Retina (tissue), 1 donor: ENCODE measurements around the gene WDR93.
A peak's percentile ranks its signal among the peaks of the same experiment; 100 is the strongest.

Experiments
- DNase-seq: peaks from one replicate; pipeline ENCODE4 v3.0.0-alpha.2; 2016

Gene WDR93

DNA sequence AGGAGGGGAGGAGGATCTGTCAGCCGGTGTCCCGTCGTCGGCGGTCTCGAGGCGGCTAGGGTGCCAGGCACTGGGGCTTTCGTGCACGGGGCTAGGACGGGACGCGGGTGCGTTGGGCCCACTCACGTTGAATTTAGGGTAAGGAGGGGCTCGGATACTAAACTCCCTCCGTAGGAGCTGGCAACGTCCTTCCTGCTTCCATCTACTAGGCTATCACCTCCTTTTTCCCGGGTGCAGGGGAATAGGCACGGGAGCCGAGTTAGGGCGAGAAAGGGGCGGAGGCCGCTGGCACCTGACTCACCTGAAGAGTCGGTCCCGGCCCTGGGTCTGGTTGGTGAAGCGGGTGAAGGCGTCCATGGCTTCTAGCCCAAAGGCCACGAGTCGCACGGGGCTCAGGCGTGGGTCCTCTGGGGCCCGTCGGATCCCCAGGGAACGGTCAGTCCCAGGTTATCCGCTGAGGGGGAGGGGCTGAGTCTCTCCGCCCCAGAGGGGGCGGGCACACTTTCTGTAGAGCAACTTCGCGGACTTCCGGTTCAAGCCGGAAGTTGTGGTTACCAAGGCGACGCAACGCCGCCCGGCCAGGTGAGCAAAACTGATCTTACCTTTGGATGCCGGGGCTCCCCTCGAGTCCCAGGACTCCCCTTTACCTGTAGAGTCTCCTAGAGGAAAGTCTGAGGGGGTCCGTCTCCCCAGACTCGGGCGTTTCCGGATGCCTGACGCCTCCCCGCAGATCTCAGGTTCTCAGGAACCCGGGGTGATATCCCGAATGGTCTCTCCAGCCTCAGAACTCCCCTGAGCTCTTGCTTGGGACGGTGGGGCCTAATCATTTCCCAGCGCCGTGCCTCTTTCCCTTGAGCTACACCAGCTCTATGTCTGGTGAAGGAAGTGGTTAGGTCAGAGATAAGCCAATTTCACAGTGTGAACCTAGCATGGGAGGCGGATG lies at the start of gene WDR93, which contains the start of gene PEX11A:
TSS of gene WDR93 (plus strand) at position 536 of the 943 bp plus-strand sequence. CDS start 10,936 bp downstream, outside the sequence.
TSS of gene PEX11A (minus strand) at position 479 of the 943 bp plus-strand sequence. CDS start at position 357, 122 bp downstream.
- peak; percentile 91 for DNase-seq

DNA sequence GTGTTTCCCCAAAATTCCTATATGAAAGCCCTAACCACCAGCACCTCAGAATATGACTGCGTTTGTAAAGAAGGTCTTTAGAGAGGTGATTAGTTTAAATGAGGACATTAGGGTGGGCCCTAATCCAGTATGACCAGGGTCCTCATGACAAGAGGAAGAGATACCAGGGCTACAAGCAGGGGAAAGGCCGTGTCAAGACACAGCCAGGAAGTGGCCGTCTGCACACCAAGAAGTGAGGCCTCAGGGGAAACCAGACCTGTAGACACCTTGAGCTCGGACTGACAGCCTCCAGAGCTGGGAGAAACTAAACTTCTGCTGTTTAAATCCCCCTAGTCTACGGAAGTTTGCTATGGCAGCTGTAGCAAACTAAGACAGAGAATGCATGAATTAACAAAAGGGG lies 49.6 kb upstream of the WDR93 start:
- DNase-seq: no peak

DNA sequence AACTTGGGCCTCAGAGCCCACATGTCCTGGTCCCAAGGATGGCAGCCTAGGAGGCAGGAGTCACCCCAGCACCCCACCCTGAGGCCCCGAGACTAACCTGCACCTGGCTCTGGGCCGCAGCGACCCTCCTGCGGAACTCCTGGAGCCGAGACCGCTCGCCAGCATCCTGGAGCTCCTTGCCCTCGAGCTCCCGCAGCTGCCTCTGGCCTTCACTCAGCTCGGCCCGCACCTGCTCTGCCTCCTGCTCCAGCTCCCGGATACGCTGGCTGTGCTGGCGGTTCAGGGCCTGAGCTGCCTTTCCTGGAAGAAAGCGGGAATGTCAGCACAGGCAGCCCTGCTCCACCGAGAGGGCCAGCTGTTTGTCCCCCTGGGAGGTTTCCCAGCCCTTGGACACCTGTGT lies 48.5 kb upstream of the WDR93 start:
- DNase-seq: no peak

DNA sequence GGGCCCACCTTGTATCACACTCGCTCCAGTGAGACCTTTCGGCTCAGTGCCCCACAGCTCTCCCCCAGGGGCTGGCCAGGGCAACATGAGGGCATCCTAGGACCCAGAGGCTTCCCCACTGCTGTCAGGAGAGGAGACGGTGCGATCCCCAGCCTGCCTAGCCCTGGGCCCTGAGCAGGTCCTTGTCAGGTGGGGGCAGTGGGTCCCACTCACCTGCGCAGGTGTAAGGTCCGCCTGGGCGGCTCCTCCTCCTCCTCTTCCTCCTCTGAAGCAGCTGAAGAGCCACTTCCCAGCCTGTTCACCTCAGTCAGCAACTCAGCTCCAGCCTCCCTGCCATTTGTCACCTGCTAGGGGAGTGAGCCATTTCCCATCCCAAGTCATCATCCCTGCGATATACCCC lies 44.9 kb upstream of the WDR93 start:
- no peak for DNase-seq

DNA sequence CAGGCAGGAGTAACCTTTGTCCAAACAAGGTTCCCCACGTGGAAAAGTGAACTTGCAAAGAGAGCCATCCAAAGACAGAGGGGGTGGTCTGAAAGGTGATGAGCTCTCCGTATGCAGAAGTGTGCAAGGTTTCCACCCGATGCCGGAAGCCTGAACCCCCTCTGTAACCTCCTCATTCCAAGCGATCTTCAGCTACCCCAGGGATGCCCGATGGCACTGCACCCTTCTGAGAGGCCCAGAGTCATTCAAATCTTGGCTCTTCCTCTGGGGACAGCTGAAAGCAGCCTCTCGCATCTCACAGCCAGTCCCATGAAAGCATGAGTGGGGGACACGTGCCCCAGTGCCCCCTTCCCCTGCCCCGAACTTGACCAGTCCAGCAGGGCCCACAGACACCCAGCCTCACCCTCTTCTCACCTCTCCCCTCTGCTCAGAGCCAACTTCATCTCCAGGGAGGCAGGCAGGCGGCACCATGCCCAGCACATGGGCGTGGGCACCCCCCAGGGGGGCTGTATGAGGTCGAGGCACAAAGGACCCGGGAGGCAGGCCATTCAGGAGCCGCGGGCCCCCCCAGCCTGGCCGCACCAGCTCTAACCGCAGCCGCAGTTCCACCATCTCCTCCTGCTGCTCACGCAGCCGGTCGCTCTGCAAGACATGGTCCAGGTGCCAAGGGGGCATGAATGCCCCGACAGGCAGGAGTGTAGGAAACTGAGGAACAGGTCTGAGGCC lies 44.0 kb upstream of the WDR93 start:
- DNase-seq: no peak

DNA sequence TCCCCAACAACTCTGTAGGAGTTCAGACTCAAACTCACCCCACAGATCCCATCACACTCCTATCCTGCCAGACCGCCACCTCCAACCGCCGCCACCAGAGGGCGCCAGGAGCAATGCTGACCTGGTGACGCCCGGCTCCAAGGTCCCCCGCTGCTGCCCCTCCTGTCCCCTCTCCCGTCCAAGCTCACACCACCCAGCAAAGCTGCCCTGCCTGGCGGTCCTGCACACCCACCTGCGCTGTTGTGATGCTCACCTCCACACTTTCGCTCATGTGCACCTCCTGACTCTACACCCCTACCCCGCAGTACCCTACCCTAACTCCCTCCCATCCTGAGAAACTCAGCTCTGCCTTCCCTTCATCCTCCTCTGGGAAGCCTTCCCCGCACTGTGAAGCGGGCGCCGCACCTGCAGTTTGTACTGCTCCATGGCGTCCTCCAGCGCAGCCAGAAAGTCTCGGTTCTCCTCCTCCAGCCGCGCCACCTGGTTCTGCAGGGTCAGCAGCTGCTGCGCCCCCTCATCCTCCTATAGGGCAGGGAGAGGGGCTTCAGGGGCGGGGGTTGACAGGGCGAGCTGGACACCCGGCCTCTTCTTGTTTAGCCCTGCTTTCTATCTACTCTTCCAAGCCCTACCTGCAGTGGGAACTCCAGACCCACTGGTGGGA lies 43.3 kb upstream of the WDR93 start:
- peak; percentile 81 for DNase-seq

DNA sequence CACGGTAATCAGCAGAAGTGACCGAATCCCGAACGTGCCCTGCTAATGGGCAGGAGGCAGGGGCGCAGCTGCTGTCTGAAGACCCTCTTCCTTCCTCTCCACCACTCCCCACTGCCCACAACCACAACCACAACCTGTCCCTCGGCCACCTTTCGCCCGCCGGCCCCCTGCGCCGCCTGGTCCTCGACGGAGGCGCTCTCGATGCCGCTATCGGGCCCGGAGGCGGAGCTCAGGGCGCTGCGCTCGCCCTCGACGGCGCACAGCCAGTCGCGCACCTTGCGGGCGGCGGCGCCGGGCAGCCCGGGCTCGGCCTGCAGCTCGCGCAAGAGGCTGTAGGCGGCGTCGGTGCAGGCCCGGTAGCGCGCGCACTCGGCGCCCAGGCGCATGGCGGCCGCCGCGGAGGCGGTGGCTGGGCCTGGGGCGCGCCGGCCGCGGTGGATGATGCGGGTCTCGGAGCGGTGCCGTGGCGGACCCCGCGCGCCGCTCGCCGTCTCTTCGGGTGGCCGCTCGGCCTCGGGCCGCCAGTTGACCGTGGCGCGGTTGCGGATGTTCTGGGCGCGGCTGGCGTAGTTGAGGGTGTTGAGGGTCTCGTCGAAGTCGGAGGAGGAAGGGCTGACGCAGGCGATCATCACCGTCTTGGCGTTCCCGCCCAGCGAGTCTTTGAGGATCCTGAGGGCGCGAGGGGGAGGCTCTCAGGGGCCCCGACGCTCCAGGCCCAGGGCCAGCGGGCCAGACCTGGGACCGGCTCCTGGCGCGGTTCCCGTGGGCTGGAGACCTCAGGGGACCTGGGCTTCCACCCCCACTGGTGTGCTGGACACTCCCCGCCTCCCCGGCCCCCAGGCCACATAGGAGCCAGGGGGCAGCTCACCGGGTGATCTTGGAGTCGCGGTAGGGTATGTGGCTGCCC lies 42.3 kb upstream of the WDR93 start:
- no peak for DNase-seq

DNA sequence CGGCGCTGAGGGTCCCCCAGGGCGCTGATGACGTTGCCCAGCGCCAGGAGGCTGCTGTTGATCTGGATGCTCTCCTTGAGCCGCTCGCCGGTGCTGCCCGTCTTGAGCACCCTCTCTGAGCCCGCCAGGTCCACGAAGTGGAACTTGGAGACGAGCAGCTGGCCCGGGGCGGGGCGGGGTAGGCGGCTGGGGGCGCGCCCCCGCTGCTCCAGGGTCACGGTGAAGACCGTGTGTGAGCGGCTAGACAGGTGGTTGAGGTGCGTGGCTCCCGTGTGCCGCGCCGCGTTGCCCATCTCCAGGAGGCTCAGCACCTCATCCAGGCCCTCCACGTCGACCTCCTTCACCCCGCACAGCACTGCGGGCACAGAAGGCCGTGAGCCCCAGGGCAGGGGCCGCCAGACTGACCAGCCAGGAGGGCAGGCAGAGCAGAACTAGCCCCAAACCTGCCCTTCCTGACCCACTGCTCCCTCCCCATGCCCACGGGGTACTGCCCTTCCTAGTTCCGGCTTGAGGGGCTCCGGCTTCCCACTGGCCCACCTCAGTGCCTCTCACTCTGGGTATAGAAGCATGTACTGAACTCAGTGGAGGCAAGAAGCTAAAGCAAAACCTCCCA lies 41.5 kb upstream of the WDR93 start:
- no peak for DNase-seq

DNA sequence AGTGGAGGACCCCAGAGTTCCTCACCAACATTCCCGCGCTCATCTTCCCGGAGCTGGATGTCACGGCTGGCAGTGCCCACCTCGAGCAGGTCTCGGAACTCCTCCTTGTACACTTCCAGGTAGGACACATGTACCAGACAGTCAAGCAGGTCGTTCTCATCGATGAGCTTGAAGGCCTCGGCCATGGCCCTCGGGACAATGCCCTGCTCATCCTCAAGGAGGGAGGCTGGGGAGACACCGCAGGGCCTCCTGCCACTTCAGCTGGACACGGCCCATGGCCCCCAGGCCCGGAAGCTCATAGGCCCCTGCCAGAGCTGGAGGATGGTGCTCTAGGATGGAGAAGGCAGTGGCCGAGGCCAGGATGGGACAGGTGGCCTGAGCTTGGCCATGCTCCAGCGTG lies 40.9 kb upstream of the WDR93 start:
- no peak for DNase-seq

DNA sequence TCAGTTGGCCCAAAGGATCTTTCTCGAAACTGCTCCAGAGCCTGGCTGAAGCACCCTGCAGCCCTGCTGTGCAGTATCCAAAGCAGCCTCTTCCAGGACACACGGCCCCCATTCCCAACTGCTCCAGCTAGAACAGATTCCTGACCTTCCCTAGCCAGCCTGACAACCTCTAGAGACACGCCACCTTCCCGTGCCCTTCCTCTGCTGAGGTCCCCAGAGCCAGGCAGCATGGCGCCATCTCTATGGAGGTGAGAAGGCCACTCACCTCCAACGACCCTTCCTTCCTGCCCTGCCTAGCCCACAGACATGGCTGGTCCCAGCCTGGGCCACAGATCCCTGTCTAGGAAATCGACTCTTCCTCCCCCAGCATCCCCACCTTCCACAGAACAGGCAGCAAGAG lies 38.5 kb upstream of the WDR93 start:
- DNase-seq: no peak

DNA sequence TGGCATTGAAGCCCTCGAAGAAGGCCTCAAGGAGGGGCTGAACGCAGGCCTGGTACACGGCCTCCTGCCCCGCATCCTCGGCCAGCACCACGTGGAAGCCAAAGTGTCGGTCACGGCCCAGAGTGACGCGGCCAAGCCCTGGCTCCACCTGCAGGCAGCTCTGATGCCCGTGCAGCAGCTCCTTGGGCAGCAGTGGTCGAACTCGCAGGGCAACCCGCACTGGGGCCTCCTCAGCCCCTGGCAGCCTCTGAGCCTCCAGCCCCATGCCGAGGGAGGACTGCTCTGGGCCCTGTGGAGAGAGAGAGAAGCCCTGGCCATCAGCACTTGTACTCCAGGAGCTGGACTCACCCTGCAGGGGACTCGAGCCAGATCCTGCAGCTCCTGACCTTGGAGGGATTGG lies 37.9 kb upstream of the WDR93 start:
- DNase-seq: no peak

DNA sequence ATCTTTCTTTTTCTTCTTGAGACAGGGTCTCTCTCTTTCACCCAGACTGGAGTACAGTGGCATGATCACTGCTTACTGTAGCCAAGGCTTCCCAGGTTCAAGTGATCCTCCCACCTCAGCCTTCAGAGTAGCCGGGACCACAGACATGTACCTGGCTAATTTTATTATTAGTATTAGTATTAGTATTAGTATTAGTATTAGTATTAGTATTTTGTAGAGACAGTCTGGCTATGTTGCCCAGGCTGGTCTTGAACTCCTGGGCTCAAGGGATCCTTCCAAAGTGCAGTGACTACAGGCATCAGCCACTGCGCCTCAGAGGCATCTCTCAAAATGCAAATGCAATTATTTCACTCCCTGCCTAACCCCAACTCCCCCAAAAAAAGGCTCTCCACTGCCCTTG lies 37.0 kb upstream of the WDR93 start:
- no peak for DNase-seq

DNA sequence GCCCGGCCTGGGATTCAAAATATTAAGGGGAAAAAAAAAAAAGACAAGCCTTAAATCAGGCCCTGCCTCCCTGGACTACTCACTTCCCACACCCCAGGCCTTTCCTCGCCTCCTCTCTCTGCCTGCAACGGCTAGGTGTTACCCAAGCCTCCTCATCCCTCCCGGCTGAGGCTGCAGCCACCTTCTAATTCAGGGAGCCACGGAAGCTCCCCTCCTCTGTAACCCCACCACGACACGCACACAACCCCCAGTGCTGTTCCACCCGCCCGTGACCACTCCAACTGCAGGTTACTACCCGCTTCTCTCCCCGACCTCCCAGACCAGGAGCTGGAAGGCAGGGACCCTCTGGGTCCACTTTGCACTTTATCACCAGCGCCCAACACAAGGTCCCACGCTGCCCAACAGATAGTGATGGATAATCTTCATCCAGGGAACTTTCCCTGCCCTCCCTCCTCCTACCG lies 36.3 kb upstream of the WDR93 start:
- DNase-seq: no peak

DNA sequence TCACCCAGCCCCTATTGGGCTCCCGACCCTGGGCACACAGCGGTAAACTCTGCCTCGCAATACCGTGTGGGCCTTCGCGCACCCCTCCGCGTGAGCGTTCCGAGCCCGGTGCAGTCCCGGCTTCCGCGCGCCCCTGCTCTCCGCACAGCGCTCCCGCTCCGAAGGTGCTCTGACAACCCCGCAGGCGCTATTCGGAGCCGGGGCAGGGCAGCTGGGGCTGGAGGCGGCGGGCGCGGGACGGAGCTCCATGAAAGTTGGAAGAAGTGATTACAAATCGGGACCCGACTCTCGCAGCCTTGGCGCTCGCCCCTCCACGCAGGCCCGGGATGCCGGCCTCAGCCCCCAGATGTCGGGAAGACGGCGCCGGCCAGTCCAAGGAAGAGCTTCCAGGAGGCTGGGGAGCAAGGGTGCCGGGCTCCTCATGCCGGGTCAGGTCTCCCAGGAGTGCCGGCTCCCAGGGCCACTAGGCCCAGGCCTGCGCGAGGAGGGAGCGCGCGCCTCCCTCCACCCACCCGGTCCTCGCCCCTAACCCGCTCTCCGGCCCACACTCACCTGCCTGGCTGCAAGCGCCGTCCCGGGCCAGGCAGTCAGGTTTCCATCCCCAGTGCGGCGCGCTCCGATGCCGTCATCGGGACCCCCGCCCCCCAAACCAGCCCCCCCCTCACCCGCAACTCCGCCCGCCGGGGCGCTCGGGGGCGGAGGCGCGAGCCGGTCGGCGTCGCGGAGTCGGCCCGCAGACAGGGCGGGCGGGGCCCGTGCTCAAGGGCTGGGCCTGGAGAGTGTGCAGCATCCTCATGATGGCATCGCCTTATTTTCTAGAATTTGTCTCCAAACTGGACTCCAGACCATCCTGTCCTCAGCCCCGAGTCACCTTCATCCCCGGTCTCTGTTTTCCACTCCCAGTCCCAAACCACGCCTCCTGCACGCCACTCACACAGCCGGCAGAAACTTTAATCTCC lies 35.5 kb upstream of the WDR93 start, which contains the start of gene KIF7:
TSS of gene KIF7 (minus strand) at position 621 of the 959 bp plus-strand sequence. CDS start 2,537 bp downstream, outside the sequence.
- peak; percentile 78 for DNase-seq

DNA sequence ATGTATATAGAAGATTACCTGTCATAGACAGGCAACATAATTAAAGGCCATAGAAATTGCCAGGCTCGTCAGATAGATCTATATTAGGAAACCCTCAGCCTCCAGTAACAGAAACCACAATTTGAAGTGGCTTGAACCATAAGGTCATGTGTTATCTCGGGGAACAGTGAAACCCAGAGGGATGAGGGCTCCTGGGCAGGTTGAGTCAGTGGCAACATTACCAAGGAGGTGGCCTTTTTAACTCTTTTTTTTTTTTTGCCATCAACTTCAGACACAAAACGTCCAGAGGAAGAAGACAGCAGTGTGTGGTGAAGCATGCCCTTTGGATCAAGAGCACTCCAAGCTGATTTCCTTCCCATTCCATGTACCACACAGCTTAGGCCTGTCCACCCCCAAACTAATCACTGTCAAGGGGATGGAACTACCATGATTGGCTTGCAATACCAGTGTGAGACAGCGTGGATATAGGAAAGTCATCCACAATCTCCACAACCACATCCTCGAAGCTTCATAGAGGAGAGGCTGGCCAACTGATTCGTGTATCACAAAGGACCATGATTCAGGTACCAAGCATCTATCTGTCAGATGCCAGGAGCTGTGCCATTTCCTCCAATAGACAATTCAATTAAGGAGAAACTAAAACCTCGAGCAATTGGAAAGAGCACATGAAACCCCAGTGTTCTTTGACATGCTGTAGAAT lies 34.3 kb upstream of the WDR93 start:
- DNase-seq: no peak

DNA sequence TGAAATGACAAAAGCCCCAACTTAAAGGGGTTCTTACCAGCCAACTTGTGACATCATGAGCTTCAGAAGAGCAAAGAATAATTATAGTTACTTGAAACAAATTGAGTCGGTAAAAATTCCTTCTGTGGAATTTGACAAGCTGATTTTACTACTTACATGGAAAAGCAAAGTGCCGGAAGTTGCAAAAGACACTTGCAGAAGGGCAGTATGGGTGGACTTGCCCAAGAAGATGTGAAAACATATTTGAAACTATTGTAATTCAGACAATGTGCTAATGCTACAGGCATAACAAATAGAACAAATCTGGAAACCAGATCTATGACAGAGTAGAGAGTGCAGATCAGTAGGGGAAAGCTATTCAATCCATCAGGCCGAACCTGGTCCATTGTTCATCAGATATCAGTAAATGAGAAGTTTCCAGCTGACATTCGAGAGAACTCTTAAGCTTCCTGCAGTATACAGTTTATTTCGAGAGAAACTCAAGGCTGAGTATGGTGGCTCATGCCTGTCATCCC lies 32.9 kb upstream of the WDR93 start:
- no peak for DNase-seq

DNA sequence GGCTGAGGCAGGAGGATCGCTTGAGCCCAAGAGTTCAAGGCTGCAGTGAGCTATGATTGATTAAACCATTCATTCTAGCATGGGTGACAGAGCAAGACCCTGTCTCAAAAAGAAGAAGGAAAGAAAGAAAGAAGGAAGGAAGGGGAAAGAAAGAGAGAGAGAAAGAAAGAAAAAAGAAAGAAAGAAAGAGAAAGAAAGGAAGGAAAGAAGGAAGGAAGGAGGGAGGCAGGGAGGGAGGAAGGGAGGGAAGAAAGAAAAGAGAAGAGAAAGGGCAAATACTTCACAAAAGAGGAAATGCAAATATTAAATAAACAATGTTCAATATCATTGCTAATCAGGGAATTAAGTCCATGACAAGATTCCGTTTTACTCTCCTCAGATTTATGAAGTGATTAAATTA lies 31.3 kb upstream of the WDR93 start:
- DNase-seq: no peak

DNA sequence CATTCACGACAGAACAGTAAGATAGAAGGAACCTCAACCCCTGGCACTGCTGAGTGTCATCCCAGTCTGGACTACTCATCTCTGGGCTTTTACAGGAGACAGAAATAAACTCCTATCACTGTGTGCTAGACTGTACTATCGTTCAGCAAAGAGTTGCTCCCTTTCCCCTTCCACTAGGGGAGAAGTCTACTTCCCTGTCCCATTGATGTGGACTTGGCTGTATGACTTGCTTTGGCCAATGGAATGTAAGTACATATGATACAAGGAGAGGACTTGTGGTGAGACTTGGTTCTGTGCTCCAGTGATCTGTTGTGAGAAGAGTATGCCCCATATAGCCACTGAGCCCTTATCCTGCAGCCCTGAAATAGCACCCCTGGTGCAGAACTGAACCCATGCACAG lies 30.1 kb upstream of the WDR93 start:
- DNase-seq: no peak

DNA sequence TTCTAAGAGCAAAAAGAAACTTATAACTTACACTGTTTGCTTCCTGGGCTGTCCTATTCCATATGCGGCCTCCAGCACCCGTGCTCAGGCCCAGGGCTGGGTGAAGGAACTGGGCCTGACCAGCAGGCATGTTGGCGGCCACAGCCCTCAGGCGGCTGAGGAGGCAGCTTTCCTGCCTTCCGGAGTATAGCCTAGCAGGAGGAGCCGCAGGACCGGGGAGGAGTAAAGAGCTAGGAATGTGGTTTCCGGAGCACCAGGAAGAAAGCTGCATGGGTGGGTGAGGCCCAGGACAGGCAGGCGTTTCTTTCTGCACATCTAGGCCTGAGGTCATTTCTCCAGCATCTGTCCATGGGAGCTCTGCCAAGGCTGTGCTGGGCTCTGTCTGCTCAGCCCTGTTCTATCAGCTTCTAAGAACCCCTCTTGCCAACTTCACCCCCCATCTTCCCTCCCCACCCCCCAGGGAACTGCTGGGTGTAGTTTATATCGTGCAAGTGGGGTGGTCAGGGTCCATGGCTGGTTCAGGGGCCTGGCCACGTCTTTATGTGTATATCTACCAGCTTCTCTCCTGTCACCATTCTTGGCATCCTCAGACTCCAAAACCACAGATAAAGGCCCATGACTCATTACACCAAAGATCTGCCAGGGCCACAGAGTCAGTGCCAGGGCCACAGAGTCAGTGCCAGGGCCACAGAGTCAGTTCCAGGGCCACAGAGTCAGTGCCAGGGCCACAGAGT lies 27.6 kb upstream of the WDR93 start:
- DNase-seq: no peak
